Neuron (in vitro differentiated cells): ENCODE data around the gene KHDC1.
"Not testable (repeated sequence)": the region's sequence is repeated elsewhere in the genome, so short reads cannot be mapped to it uniquely, and the experiment has no call there.

ENCODE experiments used
- H2AFZ ChIP-seq: one replicate; pipeline ENCODE4 v1.6.1; 2013; ENCODE audit warnings: low read depth, mild to moderate bottlenecking, inconsistent platforms, low read length, moderate library complexity
- H3K27me3 ChIP-seq: one replicate; pipeline ENCODE4 v1.6.1; 2013; ENCODE audit warnings: low read length; ENCODE audit not compliant: insufficient read depth
- H3K36me3 ChIP-seq: one replicate; pipeline ENCODE4 v1.6.1; 2013; ENCODE audit warnings: low read length; ENCODE audit not compliant: insufficient read depth
- H3K4me1 ChIP-seq: one replicate; pipeline ENCODE4 v1.6.1; 2013; ENCODE audit warnings: low read length; ENCODE audit not compliant: insufficient read depth
- H3K4me3 ChIP-seq: 2 replicates; pipeline ENCODE4 v1.5.1; 2013; ENCODE audit warnings: mild to moderate bottlenecking, low read length, moderate library complexity
- H3K9me3 ChIP-seq: one replicate; pipeline ENCODE4 v1.6.1; 2013; ENCODE audit warnings: low read length

KHDC1 gene, protein sequence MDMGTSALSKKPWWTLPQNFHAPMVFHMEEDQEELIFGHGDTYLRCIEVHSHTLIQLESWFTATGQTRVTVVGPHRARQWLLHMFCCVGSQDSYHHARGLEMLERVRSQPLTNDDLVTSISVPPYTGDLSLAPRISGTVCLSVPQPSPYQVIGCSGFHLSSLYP

DNA sequence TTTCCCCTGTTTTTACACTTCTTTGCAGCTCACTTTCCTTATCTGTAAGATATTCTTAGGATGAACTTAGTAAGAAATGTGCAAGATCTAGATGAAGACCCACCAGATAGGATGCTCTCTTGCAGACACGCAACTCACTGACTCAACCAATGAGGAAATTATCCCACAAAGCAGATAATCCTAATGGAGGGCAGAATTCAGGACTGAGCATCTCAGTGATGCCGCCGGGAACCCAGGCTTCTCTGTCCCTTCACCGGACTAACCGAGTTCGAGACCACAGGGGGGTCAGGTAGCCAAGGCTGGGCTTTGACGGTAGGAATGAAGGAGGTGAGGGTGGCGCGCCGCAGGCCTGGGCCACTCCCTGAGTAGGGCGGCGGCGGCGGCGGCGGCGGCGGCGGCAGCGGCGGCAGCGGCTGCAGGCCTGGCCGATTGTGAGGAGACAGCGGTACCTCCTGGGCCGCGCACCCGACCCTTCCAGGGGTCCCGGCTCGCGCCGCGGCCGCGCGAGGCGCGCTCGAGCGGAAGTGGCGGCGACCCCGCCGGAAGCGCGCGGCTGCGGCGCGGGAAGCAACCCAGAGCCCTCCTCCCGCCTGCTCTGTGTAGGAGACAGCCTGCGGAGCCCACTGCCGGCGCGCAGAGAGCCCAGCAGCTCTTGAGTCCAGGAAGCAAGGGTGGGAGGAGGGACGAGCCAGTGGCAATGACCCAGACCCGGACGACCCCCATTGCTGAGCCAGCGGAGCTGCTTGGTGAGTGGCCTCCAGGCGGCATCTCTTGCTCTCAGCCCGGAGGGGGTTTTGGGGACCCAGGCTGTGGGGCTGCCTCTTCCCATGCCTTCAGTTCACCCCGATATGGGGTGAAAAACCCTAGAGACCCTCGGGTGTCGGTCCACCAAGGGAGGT is at the start of gene KHDC1:
Gene KHDC1 (minus strand): TSS at position 526 of the 899 bp plus-strand sequence. CDS start 20,679 bp downstream, outside the sequence.
- Histone ChIP-seq H3K36me3 (no peaks in the 10 kb centered on the region), H2AFZ (peak within 1 kb of the TSS; percentile 90), H3K9me3 (no peaks in the 10 kb centered on the region), H3K4me3 (peak within 1 kb of the TSS; percentile 73), H3K27me3 (no peaks in the 10 kb centered on the region), H3K4me1 (peaks cover 11% of the 10 kb centered on the region)

DNA sequence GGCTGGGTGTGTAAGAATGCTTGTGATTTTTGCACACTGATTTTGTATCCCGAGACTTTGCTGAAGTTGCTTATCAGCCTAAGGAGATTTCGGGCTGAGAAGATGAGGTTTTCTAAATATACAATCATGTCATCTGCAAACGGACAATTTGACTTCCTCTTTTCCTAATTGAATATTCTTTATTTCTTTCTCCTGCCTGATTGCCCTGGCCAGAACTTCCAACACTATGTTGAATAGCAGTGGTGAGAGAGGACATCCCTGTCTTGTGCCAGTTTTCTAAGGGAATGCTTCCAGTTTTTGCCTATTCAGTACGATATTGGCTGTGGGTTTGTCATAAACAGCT is 47.5 kb upstream of the KHDC1 start:
- not testable (repeated sequence) for H3K4me1 ChIP-seq, H3K36me3 ChIP-seq, H3K27me3 ChIP-seq, H3K4me3 ChIP-seq, H3K9me3 ChIP-seq, H2AFZ ChIP-seq

DNA sequence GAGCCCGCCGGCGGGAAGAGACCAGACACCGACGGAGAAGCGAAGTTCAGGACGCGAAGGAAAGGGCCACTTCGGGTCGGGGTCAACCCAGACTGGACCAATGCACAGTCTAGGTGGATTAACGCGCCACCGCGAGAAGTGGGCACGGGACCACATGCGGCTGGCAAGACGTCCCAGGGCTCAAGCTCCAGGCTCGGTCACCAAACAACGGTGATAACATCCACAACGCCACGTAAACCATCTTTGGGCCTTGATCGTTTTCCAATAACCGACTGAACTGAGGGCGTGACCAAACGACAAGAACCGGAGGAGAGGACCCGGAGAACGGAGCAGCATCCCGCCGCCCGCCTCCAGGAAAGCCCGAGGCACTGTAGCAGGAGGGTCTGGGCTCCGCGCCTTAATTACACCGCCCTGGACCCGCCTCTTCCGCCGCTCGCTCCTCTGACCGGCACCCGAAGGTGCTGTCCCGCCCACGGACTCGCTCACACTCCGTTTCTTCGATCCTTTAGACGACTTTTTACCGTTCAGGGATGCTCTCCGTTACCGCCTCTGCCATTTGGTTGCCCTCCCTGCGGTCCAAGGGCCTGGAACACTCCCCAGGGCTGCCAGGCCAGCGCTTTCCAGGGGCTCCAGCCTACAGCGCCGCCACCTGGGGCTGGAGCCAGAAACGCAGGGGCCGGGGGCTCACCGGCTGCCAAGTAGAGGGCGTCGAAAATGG is 46.9 kb upstream of the KHDC1 start:
- H3K4me1 ChIP-seq: no peaks in the 10 kb centered on the region
- peaks cover 5% of the 10 kb centered on the region for H3K9me3 ChIP-seq
- no peaks in the 10 kb centered on the region for H3K36me3 ChIP-seq
- H3K27me3 ChIP-seq: no peaks in the 10 kb centered on the region
- H3K4me3 ChIP-seq: no peak overlapping the region
- H2AFZ ChIP-seq: no peak overlapping the region

DNA sequence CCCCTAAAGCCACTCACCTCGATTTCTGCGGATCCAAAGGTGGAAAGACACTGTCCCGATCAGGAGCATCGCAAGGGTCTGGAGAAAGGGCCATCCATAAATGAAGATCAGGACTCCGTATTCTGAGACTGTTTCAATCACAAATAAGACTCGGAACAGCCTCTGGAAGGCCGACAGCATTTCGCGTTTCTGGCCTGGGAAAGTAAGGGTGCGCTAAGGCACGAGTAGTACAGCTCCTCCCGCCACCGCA is 46.5 kb upstream of the KHDC1 start:
- Histone ChIP-seq H3K27me3 (no peaks in the 10 kb centered on the region), H2AFZ (no peak overlapping the region), H3K4me3 (no peak overlapping the region), H3K36me3 (no peaks in the 10 kb centered on the region), H3K9me3 (peaks cover 5% of the 10 kb centered on the region), H3K4me1 (no peaks in the 10 kb centered on the region)

DNA sequence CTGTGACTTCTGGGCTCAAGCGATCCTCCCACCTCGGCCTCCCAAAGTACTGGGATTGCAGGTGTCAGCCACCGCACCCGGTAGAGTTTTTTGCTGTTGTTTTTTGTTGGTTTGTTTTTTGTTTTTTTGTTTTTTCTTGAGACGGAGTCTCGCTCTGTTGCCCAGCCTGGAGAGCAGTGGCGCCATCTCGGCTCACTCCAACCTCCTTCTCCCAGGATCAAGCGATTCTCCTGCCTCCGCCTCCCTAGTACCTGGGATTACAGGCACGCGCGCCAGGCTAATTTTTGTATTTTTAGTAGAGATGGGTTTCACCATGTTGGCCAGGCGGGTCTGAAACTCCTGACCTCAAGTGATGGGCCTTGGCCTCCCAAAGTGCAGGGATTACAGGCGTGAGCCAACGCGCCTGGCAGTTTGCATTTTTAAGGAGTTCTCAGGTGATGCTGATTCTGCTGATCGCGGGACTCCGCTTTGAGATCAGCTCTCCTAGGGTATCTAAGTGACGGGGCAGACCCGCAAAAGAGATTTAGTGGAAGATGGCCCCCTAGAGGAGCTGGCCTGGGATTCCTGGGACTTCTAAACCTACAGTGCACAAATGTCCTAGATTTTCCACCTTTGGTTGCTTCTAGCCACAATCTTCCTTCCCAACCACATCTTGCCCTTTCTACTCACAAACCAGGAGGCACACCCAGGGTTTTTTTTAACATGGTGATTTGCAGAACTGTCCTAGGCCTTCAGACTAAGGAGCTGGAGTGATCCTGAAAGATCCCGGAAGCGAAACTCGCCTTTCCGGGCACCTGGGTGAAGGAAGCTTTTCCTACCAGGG is 45.9 kb upstream of the KHDC1 start:
- H3K27me3 ChIP-seq: no peaks in the 10 kb centered on the region
- no peak overlapping the region for H3K4me3 ChIP-seq
- no peak overlapping the region for H2AFZ ChIP-seq
- H3K4me1 ChIP-seq: no peaks in the 10 kb centered on the region
- H3K36me3 ChIP-seq: no peaks in the 10 kb centered on the region
- peaks cover 5% of the 10 kb centered on the region for H3K9me3 ChIP-seq

DNA sequence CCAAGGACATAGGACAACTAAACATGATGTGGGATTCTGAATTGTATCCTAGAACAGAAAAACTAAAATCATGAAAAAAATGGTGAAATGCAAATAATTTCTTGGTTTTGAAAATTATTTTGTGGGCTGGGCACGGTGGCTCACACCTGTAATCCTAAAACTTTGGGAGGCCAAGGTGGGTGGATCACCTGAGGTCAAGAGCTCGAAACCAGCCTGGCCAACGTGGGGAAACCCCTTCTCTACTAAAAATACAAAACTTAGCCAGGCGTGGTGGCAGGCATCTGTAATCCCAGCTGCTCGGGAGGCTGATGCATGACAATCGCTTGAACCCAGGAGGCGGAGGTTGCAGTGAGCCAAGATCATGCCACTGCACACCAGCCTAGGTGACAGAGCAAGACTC is 40.8 kb upstream of the KHDC1 start:
- not testable (repeated sequence) for H3K4me1 ChIP-seq, H3K9me3 ChIP-seq, H3K36me3 ChIP-seq, H2AFZ ChIP-seq, H3K27me3 ChIP-seq, H3K4me3 ChIP-seq

DNA sequence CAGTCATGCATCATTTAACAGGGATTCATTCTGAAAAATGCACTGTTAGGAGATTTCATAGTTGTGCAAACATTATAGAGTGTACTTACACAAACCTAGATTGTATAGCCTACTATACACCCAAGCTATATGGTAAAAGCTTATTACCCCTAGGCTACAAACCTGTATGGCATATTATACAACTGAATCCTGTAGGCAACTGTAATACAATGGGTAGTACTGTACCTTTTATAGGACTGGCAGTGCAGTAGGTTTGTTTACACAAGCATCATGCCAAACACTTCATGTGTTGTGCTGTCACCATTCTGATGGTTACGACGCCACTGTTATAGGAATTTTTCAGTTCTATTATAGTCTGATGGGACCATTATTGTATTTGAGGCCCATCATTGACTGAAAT is 39.3 kb upstream of the KHDC1 start:
- Histone ChIP-seq H3K36me3 (no peaks in the 10 kb centered on the region), H3K9me3 (no peaks in the 10 kb centered on the region)

DNA sequence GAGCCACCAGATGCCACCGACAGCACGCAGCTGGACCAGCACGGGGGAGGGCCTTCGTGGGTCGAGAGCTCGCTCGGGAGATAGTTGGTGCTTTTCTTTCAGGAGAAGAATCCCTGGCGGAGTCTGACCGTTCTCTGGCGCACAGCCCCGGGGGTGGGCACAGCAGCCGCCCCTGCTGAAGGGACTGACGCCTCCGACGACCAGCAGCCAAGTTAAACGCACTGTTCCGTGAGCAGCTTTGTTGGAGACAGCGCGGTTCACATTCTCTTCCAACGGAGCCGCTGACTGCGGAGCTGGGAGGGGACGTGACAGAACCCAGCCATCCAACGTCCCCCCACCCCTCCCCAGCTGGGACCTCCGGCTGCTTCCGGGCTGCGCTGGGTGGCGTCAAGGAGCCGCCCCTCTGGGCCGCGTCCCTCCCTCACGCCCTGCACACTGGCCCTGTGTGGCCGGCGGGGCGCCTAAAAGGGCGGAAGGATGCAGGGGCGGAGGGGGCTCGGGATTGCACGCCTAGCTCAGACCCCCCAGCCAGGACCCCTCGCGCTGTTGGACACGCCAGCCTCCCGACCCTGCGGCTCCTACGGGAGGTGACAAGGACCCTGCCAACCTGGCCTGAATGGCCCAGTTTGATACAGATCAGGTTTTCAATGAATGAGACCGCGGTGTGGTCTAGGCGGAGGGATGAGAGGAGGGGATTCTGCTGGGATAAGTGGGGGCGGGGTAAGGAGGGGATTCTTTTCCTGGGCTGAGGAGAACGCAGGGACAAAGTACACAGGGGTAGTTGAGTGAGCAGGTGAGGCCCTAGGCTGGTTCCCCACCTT is 36.4 kb upstream of the KHDC1 start:
- Histone ChIP-seq H3K4me1 (no peaks in the 10 kb centered on the region), H3K27me3 (no peaks in the 10 kb centered on the region), H3K36me3 (no peaks in the 10 kb centered on the region), H2AFZ (no peak overlapping the region), H3K4me3 (no peak overlapping the region), H3K9me3 (peaks cover 2% of the 10 kb centered on the region)

More for the DNA sequence above, 39.3 kb upstream of the KHDC1 start:
- Histone ChIP-seq H3K4me3 (no peak overlapping the region), H2AFZ (no peak overlapping the region), H3K4me1 (no peaks in the 10 kb centered on the region), H3K27me3 (no peaks in the 10 kb centered on the region)

DNA sequence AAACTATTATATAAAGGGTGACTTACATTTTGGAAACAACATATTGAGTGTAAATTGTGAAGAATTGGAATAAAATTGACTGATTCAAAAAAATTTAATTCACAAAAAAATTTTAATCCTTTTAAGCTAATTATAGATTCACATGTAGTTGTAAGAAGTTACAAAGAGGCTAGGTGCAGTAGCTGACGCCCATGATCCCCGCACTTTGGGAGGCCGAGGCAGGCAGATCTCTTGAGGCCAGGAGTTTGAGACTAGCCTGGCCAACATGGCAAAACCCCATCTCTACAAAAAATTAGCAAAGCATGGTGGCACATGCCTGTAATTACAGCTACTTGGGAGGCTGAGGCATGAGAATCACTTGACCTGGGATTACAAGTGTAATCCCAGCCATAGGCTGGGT is 30.3 kb upstream of the KHDC1 start:
- no peaks in the 10 kb centered on the region for H3K36me3 ChIP-seq
- no peak overlapping the region for H3K4me3 ChIP-seq
- H2AFZ ChIP-seq: no peak overlapping the region
- H3K27me3 ChIP-seq: no peaks in the 10 kb centered on the region
- peaks cover 2% of the 10 kb centered on the region for H3K9me3 ChIP-seq
- no peaks in the 10 kb centered on the region for H3K4me1 ChIP-seq

DNA sequence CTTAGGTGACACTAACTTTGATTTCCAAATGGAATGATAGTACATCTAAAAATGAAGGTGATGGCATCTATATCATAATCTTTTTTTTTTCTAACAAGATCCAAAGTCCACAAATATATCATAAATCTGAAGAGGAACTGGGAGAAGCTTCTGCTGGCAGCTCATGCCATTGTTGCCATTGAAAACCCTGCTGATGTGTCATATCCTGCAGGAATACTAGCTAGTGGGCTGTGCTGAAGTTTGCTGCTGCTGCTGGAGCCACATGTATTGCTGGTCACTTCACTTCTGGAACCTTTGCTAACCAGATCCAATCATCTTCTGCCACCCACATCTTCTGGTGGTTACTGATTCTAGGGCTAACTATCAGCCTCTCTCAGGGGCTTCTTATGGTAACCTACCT is 27.4 kb upstream of the KHDC1 start:
- Histone ChIP-seq H2AFZ (no peak overlapping the region), H3K9me3 (peaks cover 2% of the 10 kb centered on the region), H3K36me3 (no peaks in the 10 kb centered on the region), H3K4me3 (no peak overlapping the region), H3K27me3 (no peaks in the 10 kb centered on the region), H3K4me1 (no peaks in the 10 kb centered on the region)

DNA sequence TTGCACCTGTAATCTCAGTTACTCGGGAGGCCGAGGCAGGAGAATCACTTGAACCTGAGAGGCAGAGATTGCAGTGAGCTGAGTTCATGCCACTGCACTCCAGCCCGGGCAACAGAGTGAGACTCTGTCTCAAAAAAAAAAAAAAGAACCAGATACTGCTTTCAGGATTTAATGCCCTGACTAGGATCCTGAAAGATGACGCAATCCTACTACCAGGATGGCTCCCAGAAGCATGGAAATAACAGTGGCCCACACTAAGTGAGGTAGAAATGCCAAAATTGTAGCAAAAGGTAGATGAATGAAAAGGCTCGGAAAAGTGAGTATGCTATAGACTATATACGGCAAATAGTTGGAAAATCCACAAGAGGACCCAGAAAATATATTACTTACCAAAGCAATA is 23.8 kb upstream of the KHDC1 start:
- H3K27me3 ChIP-seq: no peaks in the 10 kb centered on the region
- no peaks in the 10 kb centered on the region for H3K9me3 ChIP-seq
- no peak overlapping the region for H3K4me3 ChIP-seq
- no peak overlapping the region for H2AFZ ChIP-seq
- H3K36me3 ChIP-seq: no peaks in the 10 kb centered on the region
- H3K4me1 ChIP-seq: no peaks in the 10 kb centered on the region

DNA sequence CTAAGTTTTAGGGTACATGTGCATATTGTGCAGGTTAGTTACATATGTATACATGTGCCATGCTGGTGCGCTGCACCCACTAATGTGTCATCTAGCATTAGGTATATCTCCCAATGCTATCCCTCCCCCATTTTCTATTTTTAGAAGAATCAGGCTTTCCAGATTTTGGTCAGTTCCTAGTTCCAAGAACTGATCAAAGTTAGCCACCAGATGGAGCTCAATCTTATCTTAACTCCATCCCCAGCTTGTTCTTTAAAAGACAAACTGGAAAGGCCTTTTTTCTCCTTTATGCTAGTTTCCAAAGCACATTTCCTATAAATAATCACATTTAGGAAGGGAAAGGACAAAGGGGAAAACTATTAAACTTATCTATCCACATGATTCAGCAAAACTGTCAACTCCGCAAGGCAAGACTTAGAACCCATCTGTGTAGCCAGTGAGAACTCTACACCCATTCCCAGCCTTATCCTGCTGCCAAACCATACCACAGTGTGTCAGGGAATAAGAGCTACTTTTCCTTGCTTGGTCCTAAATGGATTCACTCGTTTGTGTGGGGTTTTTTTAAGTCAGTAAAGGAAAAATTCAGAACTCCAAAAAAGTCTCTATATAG is 22.8 kb upstream of the KHDC1 start:
- Histone ChIP-seq H3K27me3 (no peaks in the 10 kb centered on the region), H3K36me3 (no peaks in the 10 kb centered on the region), H2AFZ (no peak overlapping the region), H3K9me3 (no peaks in the 10 kb centered on the region), H3K4me1 (no peaks in the 10 kb centered on the region), H3K4me3 (no peak overlapping the region)
